Measurements from ENCODE around the gene NR2C2. TPM values are rescaled to one million over a fixed set of nuclear protein-coding genes. Genes with fewer than 3 reads are reported as not detected.

Gene NR2C2
- total and polyA plus RNA-seq, 2 donors (not counting 1 experiment from before 2014, with no cell fraction given), result 22.8 to 96.9 TPM

- 100% methylated on average over 2 of the region's 3 CpGs for WGBS (ENCODE audit: insufficient coverage)
These were observed 94.6 kb downstream of the NR2C2 start for GRCh38 chr3:15041950-15042349.

DNA sequence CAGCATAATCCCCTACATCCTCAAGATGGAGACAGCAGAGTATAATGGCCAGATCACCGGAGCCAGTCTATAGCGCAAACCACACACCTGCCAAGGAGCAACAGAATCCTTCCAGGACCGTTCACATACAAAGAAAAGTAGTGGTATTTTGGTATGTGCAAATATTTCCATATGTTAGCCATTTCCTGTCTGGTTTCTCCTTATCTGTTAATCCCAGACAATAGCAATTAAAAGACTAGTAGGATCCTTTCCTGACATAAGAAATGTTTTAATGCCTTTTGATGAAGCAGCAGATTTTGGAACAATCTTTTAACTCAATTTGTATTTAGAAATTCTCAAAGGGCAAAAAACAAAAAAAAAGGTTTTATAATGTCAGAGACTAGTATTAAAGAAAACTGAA is 95.6 kb downstream of the NR2C2 start:
- Mint-ChIP-seq H3K27me3 (no peaks in the 10 kb centered on the region), H3K27ac (no peak overlapping the region), H3K9me3 (ENCODE audit: insufficient read depth) (no peaks in the 10 kb centered on the region), H3K4me1 (peaks cover 2% of the 10 kb centered on the region), H3K4me3 (no peak overlapping the region)
- DNase-seq (no peak), ATAC-seq (ENCODE audit: low read depth) (no peak)
- Histone ChIP-seq H2AFZ (ENCODE audit: insufficient read depth, low read depth, low read length, poor library complexity, severe bottlenecking) (no peak overlapping the region), H3K4me1 (ENCODE audit: control insufficient read depth in 2 of 2, insufficient read depth in 2 of 2, low read length in 2 of 2) (peaks cover 0 to 3% of the 10 kb centered on the region in 2 donors), H3K4me2 (replicated peaks; ENCODE audit: low read depth, low read length, poor library complexity, severe bottlenecking) (no peak overlapping the region), H3K4me3 (ENCODE audit: control extremely low read depth in 1 of 5, extremely low read depth in 1 of 5, insufficient read depth in 1 of 5, low read depth in 2 of 5, low read length in 4 of 5) (no peak overlapping the region), H3K9ac (ENCODE audit: low read length) (no peak overlapping the region), H3K36me3 (replicated peaks in 1 of 2; ENCODE audit: control extremely low read depth in 1 of 2, control insufficient read depth in 1 of 2, extremely low read depth in 1 of 2, insufficient read depth in 2 of 2, low read length in 1 of 2) (peaks cover 6 to 93% of the 10 kb centered on the region in 2 experiments), H3K27me3 (replicated peaks in 1 of 4; ENCODE audit: control extremely low read depth in 1 of 4, control insufficient read depth in 3 of 4, insufficient read depth in 4 of 4, low read length in 3 of 4) (no peaks in the 10 kb centered on the region), H4K20me1 (ENCODE audit: control insufficient read depth, insufficient read depth, low read length, poor library complexity, severe bottlenecking) (peaks cover 5% of the 10 kb centered on the region), H3K9me3 (ENCODE audit: control extremely low read depth in 1 of 3, control insufficient read depth in 2 of 3, insufficient read depth in 1 of 3, low read length in 2 of 3) (no peaks in the 10 kb centered on the region), H3K79me2 (ENCODE audit: control insufficient read depth, insufficient read depth, low read length) (no peaks in the 10 kb centered on the region), H3K27ac (ENCODE audit: low read length in 2 of 2) (no peak overlapping the region)
- TF ChIP-seq EZH2 (IDR thresholded peaks at IDR 0.05; ENCODE audit: borderline replicate concordance, insufficient read depth, low read depth, low read length, poor library complexity, severe bottlenecking), result no peak
- ChIA-PET POLR2A (no interaction called here), CTCF (interaction anchor here (1.3 kb wide), 1 partner anchor 66 kb away, joined by 3 read pairs; no protein-coding TSS in a partner anchor)
- no CpG with 5 or more reads among the region's 3 CpGs for WGBS (ENCODE audit: insufficient coverage)
- intact Hi-C loops (cut with micrococcal nuclease), result no loop called here

More at GRCh38 chr3:15041950-15042349, 94.6 kb downstream of the NR2C2 start:
- ChIA-PET POLR2A (no interaction called here), CTCF (no interaction called here)
- H3K27me3 Mint-ChIP-seq, result no peaks in the 10 kb centered on the region
- no peak overlapping the region for H3K4me3 ChIP-seq (ENCODE audit: control extremely low read depth in 1 of 5, extremely low read depth in 1 of 5, insufficient read depth in 1 of 5, low read depth in 2 of 5, low read length in 4 of 5)
- no peak overlapping the region for H3K27ac Mint-ChIP-seq
- H3K79me2 ChIP-seq (ENCODE audit: control insufficient read depth, insufficient read depth, low read length), result no peaks in the 10 kb centered on the region
- no peak overlapping the region for H3K4me3 Mint-ChIP-seq
- no peaks in the 10 kb centered on the region for H3K9me3 ChIP-seq (ENCODE audit: control extremely low read depth in 1 of 3, control insufficient read depth in 2 of 3, insufficient read depth in 1 of 3, low read length in 2 of 3)
- no peak overlapping the region for H3K4me2 ChIP-seq (replicated peaks; ENCODE audit: low read depth, low read length, poor library complexity, severe bottlenecking)
- no peaks in the 10 kb centered on the region for H3K27me3 ChIP-seq (replicated peaks in 1 of 4; ENCODE audit: control extremely low read depth in 1 of 4, control insufficient read depth in 3 of 4, insufficient read depth in 4 of 4, low read length in 3 of 4)
- H3K4me1 ChIP-seq (ENCODE audit: control insufficient read depth in 2 of 2, insufficient read depth in 2 of 2, low read length in 2 of 2), result peaks cover 0 to 3% of the 10 kb centered on the region in 2 donors
- H3K4me1 Mint-ChIP-seq, result peaks cover 2% of the 10 kb centered on the region
- no peak for ATAC-seq (ENCODE audit: low read depth)
- no peaks in the 10 kb centered on the region for H3K9me3 Mint-ChIP-seq (ENCODE audit: insufficient read depth)
- no peak for TF ChIP-seq EZH2 (IDR thresholded peaks at IDR 0.05; ENCODE audit: borderline replicate concordance, insufficient read depth, low read depth, low read length, poor library complexity, severe bottlenecking)
- TF ChIP-seq CTCF (IDR thresholded peaks at IDR 0.05), result no peak
- H3K27ac ChIP-seq (ENCODE audit: low read length in 2 of 2), result no peak overlapping the region
- no peak for DNase-seq
- H2AFZ ChIP-seq (ENCODE audit: insufficient read depth, low read depth, low read length, poor library complexity, severe bottlenecking), result no peak overlapping the region
- peaks cover 5% of the 10 kb centered on the region for H4K20me1 ChIP-seq (ENCODE audit: control insufficient read depth, insufficient read depth, low read length, poor library complexity, severe bottlenecking)
- H3K9ac ChIP-seq (ENCODE audit: low read length), result no peak overlapping the region
- H3K36me3 ChIP-seq (replicated peaks in 1 of 2; ENCODE audit: control extremely low read depth in 1 of 2, control insufficient read depth in 1 of 2, extremely low read depth in 1 of 2, insufficient read depth in 2 of 2, low read length in 1 of 2), result peaks cover 12 to 93% of the 10 kb centered on the region in 2 experiments
- intact Hi-C loops (cut with micrococcal nuclease), result no loop called here

Measured in B cell (primary cell).